ENCODE data around the gene ZNF701.
A peak's percentile ranks its signal among the peaks of the same experiment; 100 is the strongest.
"Not testable (repeated sequence)": the region's sequence is repeated elsewhere in the genome, so short reads cannot be mapped to it uniquely, and the experiment has no call there.

Gene ZNF701

GRCh38 chr19:52570000-52570861, at the start of gene ZNF701:
Gene ZNF701 (plus strand): TSS chr19:52570287. CDS start chr19:52574148, 3,861 bp downstream.
- DNase-seq (ENCODE audit: low spot score), result peak; percentile 98

GRCh38 chr19:52522551-52522950, 47.5 kb upstream of the ZNF701 start:
- DNase-seq (ENCODE audit: low spot score), result no peak

DNA sequence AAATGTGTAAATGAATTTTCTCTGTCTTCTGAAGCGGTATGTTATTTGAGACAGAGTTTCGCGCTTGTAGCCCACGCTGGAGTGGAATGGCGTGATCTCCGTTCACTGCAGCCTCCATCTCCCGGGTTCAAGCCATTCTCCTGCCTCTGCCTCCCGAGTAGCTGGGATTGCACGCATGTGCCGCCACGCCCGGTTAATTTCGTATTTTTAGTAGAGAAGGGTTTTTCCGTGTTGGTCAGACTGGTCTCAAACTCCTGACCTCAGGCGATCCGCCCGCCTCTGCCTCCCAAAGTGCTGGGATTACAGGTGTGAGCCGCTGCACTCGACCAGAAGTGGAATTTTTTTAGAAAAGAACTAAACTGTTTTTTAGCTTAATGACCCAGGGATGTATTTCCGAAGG, 46.0 kb upstream of the ZNF701 start:
- no peak for DNase-seq (ENCODE audit: low spot score)

DNA sequence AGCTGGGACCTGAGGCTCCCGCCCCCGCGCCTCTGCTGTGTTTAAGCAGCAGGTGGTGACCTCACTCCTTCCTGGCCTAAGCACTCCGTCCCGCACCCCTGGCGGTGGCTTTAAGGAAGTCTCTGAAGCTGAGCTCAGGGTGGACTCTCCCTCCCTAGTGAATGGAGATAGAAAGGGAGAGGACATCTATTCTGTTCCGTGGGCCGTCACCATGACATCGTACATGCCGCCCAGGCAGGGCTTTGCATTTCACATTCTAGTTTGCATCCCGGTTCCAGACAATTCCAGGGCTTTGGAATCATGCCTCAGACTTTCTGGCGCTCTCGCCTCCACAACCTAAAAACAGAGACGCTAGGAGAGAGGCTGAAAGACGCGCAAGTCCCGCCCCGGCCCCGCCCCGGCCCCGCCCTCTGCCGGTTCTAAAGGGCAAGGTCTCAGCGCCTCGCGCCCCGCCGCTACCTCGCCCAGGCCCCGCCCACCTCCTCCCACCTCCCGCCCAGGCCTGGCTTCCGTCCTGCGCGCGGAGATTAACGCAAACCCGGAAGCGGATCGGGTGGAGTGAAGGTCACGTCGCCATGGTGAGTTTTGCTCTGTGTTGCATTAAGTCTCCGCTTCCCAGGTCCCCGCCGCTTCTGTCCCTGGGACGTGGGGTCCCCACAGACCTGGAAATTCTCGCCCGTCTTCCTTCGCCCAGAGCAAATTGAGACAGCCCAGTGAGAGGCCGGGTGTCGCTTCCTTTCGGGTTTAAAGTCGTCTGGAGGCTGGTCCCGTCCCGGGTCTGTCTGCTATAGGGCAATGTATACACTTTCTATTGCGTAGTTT, 42.7 kb upstream of the ZNF701 start, which contains the start of gene ZNF808:
TSS of gene ZNF808 (plus strand) at position 535 of the 822 bp plus-strand sequence. CDS start 15,617 bp downstream, outside the sequence.
- peak; percentile 97 for DNase-seq (ENCODE audit: low spot score)

GRCh38 chr19:52527956-52528351, 42.1 kb upstream of the ZNF701 start:
- DNase-seq (ENCODE audit: low spot score), result no peak

DNA sequence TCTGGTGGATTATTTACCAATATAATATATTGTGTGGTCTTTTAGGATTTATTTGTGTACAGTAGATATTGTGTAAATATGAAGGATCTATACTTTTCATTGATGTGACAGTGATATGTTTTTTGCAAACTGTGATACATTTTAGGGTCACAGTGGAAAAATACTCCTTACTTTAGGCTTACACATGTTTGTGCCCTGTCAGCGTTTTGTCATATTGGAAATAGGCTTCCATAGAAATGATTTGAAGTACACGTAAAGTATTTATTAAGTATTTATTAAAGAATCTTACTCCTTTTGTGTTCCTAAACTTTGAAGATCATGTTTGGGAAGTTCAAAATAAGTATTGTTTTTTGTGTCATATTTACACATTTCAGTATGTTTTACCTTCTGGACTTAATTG, 37.6 kb upstream of the ZNF701 start:
- DNase-seq (ENCODE audit: low spot score), result no peak

DNA sequence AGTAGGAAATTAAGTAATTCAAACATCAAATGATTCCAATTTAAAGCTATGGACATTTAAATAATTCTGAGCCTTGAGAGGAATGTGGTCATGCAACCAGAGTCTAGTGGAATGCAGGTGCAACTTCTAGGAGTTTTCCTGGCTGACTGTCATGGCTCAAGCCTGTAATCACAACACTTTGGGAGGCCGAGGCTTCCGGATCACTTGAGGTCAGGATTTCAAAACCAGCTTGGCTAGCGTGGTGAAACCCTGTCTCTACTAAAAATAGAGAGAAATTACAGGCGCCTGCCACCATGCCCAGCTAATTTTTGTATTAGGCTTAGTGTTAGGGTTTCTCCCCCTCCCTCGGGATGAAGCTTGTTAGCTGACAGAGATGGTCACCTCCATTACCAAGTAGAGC, 36.2 kb upstream of the ZNF701 start:
- no peak for DNase-seq (ENCODE audit: low spot score)

DNA sequence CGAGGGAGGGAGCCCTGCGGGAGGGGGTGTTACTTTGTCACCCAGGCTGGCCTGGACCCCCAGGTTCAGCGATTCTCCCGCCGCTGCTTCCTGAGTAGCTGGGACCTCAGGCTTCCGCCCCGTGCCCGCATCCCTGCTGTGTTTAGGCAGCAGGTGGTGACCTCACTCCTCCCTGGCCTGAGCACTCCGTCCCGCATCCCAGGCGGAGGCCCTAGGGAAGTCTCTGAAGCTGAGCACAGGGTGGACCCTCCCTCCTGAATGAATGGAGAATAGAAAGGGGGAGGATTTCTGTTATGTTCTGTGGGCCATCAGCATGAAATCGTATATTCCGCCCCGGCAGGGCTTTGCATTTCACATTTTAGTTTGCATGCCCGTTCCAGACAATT, 34.7 kb upstream of the ZNF701 start:
- DNase-seq (ENCODE audit: low spot score), result not testable (repeated sequence)

DNA sequence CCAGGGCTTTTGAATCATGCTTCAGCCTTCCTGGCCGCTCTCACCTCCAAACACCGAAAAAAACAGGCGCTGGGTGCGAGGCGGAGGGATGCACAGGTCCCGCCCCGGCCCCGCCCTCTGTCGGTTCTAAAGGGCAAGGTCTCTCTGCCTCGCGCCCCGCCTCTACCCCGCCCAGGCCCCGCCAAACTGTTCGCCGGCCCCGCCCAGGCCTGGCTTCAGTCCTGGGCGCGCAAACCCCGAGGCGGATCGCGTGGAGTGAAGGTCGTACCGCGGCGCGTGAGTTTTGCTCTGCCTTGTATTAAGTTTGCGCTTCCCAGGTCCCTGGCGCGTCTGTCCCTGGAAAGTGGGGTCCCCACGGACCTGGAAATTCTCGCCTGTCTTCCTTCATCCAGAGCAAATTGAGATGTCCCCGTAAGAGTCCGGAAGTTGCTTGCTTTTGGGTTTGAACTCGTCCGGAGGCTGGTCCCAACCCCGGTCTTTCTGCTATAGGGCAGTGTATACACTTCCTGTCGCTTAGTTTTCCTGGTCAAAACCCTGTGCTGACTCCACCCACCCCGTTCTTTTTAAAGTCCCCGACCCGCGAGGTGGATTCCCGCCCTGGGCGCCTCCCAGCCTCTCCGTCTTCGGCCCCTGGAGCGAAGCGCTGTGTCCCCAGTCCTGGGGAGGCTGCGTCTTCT, 34.2 kb upstream of the ZNF701 start:
- peak; percentile 88 for DNase-seq (ENCODE audit: low spot score)

DNA sequence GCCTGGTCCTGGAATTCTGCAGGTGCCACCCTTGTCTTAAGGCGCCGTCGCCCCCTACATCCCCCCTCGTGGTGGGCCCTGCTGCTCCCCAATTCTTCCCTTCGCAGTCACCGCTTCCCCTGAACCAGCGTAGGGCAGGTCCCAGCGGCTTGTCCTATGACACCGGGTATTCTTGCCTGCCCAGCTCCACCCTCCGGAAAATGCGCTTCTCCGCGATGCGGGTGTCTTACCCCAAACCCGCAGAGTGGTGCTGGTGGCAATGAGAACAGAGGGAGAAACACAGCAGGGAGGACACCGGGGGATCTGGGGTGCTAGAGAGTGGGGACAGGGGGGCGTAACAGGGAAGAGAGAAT, 33.7 kb upstream of the ZNF701 start:
- no peak for DNase-seq (ENCODE audit: low spot score)

- DNase-seq (ENCODE audit: low spot score), result not testable (repeated sequence)
These were observed 31.3 kb upstream of the ZNF701 start for GRCh38 chr19:52538815-52539214.

DNA sequence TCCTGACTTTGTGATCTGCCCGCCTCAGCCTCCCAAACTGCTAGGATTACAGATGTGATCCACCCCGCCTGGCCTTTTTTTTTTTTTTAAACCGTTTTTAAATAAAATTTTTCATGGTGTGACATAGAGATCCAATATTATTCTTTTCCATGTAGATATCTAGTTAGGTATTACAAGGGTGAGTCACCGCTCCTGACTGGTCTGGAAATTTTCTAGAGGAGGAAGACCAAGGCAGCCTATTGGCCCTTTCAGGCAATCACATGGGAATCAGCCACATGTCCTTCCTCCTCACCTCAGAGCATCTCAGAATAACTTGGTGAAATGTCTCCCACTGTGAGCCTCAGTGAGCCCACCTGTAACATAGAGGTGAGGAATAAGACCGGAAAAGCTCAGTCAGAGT, 28.9 kb upstream of the ZNF701 start:
- DNase-seq (ENCODE audit: low spot score), result not testable (repeated sequence)

GRCh38 chr19:52541608-52542007, 28.5 kb upstream of the ZNF701 start:
- DNase-seq (ENCODE audit: low spot score), result no peak

DNA sequence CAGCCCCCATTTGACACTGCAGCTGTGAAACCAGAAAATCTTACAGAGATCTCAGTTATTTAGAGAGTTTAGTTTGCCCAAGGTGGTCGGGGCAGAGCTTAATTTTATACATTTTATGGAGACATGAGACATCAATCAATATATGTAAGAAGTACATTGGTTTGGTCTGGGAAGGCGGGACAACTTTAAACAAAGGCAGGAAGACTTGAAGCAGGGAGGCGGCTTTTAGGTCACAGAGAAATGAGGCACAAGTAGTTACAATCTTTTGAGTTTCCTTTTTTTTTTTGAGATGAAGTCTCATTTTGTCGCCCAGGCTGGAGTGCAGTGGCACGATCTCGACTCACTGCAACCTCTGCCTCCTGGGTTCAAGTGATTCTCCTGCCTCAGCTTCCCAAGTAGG, 27.5 kb upstream of the ZNF701 start:
- DNase-seq (ENCODE audit: low spot score), result not testable (repeated sequence)

DNA sequence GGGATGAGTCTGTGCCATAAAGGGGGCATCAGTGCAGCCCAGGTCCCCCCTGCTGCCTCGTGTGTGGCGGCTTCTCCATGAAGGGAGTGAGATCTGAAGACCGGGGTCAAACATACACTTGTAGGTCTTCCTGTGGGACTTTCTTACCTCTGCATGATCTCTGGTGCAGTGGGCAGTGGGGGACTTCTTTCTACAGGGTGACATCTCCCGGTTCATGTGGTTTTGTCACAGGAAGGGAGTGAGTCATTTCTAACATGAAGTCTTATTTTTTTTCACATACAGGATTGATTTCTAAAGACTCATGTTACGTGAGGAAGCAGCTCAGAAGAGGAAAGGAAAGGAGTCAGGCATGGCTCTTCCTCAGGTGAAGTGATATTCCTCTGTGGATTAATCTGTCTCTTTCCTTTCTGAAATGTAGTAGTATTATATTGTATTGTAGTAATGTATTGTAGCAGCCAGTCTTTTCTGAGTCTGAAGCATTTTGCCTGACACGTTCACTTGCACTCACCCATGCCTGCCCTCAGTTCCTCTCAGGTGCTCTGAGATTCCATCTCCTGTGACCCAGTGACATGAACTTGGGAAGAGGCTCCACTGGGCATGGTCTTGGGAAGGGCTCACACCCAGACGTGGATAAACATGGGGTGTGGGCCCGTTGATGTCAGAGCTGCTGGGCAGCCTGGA, 27.0 kb upstream of the ZNF701 start:
- no peak for DNase-seq (ENCODE audit: low spot score)

DNA sequence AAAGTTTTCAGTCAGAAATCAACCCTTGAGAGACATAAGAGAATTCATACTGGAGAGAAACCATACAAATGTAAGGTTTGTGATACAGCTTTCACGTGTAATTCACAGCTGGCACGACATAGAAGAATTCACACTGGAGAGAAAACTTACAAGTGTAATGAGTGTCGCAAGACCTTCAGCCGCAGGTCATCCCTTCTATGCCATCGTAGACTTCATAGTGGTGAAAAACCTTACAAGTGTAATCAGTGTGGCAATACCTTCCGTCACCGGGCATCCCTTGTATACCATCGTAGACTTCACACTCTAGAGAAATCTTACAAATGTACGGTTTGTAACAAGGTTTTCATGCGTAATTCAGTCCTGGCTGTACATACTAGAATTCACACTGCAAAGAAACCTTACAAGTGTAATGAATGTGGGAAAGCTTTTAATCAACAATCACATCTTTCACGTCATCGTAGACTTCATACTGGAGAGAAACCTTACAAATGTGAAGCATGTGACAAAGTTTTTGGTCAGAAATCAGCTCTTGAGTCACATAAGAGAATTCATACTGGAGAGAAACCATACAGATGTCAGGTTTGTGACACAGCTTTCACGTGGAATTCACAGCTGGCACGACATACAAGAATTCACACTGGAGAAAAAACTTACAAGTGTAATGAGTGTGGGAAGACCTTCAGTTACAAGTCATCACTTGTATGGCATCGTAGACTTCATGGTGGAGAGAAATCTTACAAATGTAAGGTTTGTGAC, 15.7 kb upstream of the ZNF701 start:
- DNase-seq (ENCODE audit: low spot score), result no peak

DNA sequence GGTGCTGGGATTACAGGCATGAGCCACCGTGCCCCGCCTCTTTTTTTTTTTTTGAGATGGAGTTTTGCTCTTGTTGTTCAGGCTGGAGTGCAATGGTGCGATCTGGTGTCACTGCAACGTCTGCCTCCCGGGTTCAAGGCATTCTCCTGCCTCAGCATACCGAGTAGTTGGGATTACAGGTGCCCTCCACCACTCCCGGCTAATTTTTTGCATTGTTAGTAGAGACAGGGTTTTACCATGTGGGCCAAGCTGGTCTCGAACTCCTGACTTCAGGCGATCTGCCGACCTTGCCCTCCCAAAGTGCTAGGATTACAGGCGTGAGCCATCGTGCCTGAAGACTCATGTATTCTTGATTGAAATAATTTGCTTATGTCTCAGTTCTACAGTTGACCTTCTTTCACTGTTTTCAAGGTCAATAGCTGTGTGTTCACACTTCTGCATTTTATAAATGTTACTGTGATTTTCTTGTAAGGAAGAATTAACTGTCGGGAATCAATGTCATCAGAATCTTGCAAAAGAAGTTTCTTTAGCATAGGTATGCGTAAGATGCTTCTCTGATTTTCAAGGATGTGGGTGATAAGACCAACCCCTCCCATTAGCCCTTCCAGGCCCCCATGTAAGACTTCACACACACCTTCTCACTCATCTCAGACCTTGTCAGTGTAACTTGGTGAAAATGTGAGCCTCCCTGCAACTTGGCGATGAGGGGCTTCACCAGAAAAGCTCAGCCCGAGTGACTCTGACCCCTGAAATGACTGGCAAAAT, 12.7 kb upstream of the ZNF701 start:
- DNase-seq (ENCODE audit: low spot score), result no peak

DNA sequence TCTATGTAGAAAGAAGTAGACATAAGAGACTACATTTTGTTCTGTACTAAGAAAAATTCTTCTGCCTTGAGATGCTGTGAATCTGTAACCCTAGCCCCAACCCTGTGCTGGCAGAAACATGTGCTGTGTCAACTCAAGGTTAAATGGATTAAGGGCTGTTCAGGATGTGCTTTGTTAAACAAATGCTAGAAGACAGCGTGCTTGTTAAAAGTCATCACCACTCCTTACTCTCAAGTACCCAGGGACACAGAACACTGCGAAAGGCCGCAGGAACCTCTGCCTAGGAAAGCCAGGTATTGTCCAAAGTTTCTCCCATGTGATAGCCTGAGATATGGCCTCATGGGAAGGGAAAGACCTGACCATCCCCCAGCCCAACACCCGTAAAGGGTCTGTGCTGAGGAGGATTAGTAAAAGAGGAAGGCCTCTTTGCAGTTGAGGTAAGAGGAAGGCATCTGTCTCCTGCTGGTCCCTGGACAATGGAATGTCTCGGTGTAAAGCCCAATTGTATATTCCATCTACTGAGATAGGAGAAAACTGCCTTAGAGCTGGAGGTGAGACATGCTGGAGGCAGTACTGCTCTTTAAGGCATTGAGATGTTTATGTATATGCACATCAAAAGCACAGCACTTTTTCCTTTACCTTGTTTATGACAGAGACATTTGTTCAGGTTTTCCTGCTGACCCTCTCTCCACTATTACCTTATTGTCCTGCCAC, 11.2 kb upstream of the ZNF701 start:
- DNase-seq (ENCODE audit: low spot score), result not testable (repeated sequence)

GRCh38 chr19:52561611-52562010, 8.5 kb upstream of the ZNF701 start:
- DNase-seq (ENCODE audit: low spot score), result not testable (repeated sequence)

- DNase-seq (ENCODE audit: low spot score), result no peak
These were observed 4.0 kb upstream of the ZNF701 start for GRCh38 chr19:52566121-52566520.

Data from left forelimb (tissue), 1 donor.